Suprapubic skin (tissue), 4 donors: ENCODE data around the gene GGA3. TPM values are rescaled to one million over a fixed set of nuclear protein-coding genes. Genes with fewer than 3 reads are reported as not detected.

Experiments used
- DNase-seq, 2 donors: peaks; one replicate each; pipeline ENCODE4 v3.0.0-alpha.2; 2019; ENCODE audit warnings: low spot score in 2 of 2
- H3K27ac ChIP-seq: fragments of 200-600 bp; sonication (generic); one replicate; pipeline ENCODE4 v1.5.1; 2019
- H3K27me3 ChIP-seq: fragments of 200-600 bp; sonication (generic); one replicate; pipeline ENCODE4 v1.5.1; 2019
- H3K36me3 ChIP-seq: fragments of 200-600 bp; sonication (generic); one replicate; pipeline ENCODE4 v1.5.1; 2019
- H3K4me1 ChIP-seq: fragments of 200-600 bp; sonication (generic); one replicate; pipeline ENCODE4 v1.5.1; 2019
- H3K4me3 ChIP-seq: fragments of 200-600 bp; sonication (generic); one replicate; pipeline ENCODE4 v1.5.1; 2019; ENCODE audit warnings: mild to moderate bottlenecking
- H3K9me3 ChIP-seq: fragments of 200-600 bp; sonication (generic); one replicate; pipeline ENCODE4 v1.5.1; 2019
- CTCF ChIP-seq, 2 donors: fragments of 200-600 bp in 1 of 2; fragments of 450-650 bp in 1 of 2; sonication (generic) in 1 of 2; IDR thresholded peaks; one replicate each; pipeline ENCODE4 v1.5.1; 2016 to 2019; ENCODE audit warnings: antibody characterized with exemption in 2 of 2, mild to moderate bottlenecking in 1 of 2, moderate library complexity in 1 of 2
- EP300 ChIP-seq: sonication (generic); formaldehyde crosslinking; IDR thresholded peaks from one replicate; pipeline ENCODE4 v1.6.1; 2017; ENCODE audit warnings: antibody characterized with exemption
- POLR2A ChIP-seq, 2 donors: fragments of 450-650 bp; IDR thresholded peaks; one replicate each; pipeline ENCODE4 v1.6.1; 2017; ENCODE audit warnings: antibody characterized with exemption in 2 of 2, mild to moderate bottlenecking in 2 of 2, moderate library complexity in 2 of 2
- POLR2AphosphoS5 ChIP-seq, 3 donors: sonication (generic); formaldehyde crosslinking; IDR thresholded peaks; one replicate each; pipeline ENCODE4 v1.6.1; 2017; ENCODE audit warnings: antibody characterized with exemption in 3 of 3
- WGBS: methylation state at CpG from one replicate; pipeline ENCODE4 v1.1.5; 2018; 5-methylcytosine and 5-hydroxymethylcytosine counted together
- total RNA-seq, 4 donors: library from RNA; depleted of rRNA; stranded (reverse); fragments of >200 nt; gene quantifications; one replicate each; pipeline ENCODE4 v1.1.0, GENCODE V29; 2016

Gene GGA3
- 10 to 100 TPM; 27.0 to 68.8 (median 35.3) TPM for total RNA-seq

DNA sequence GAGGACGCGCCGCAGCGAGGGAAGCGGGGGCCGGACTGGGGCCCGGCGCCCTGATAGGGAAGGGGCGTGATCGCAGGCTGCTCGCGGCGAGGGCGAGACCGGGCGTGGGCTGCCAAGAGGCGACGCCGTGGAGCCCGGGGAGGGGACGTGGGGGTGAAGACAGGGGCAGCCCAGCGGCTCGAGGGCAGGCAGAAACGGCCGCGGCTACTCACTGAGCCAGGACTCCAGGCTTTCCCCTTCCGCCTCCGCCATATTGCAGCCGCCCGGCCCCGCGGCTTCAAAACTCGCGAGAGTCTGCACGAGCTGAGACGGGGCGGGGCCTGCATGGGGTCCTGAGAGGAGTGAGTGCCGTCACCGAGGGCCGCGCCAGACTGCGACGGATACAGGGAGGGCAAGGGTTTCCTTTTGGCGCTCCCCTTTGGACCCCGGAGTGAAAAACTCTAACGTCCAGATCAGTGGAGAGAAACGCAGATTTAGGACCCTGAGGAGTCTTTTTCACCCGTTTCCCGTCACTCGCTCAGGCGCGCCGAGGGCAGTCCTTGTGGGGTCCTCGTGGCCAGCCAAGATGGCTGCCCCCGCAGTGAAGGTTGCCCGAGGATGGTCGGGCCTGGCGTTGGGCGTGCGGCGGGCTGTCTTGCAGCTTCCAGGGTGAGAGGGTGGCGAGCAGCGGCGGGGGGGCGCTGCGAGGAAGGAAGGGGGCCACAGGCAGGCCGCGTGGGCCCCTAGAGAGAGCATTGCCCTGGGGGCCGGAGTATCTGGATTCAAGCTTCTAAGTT is at the start of gene GGA3, which contains the start of gene MRPS7:
TSS of gene GGA3 (minus strand) at position 271 of the 776 bp plus-strand sequence. CDS start at position 252, 19 bp downstream.
TSS of gene MRPS7 (plus strand) at position 544 of the 776 bp plus-strand sequence. CDS start at position 566, 22 bp downstream.
- TF ChIP-seq POLR2AphosphoS5 (IDR thresholded peaks at IDR 0.05) = peak in 2 of 3 donors; percentile 48 to 63
- no peak for TF ChIP-seq EP300
- peak; percentile 9 to 56 for TF ChIP-seq POLR2A (IDR thresholded peaks at IDR 0.05)
- no peak for TF ChIP-seq CTCF (IDR thresholded peaks at IDR 0.05)
- H3K4me1 ChIP-seq = peaks cover 34% of the 10 kb centered on the region
- H3K27me3 ChIP-seq = no peaks in the 10 kb centered on the region
- H3K4me3 ChIP-seq = peak within 1 kb of the TSS; percentile 91
- H3K36me3 ChIP-seq = peaks cover 23% of the 10 kb centered on the region
- no peaks in the 10 kb centered on the region for H3K9me3 ChIP-seq
- H3K27ac ChIP-seq = peak within 1 kb of the TSS; percentile 98
- peak; percentile 97 to 99 for DNase-seq
- 0% methylated on average over 32 of the region's 69 CpGs for WGBS

- Histone ChIP-seq H3K27ac (peak overlapping the region; percentile 31), H3K4me1 (peaks cover 14% of the 10 kb centered on the region), H3K36me3 (no peaks in the 10 kb centered on the region), H3K27me3 (no peaks in the 10 kb centered on the region), H3K4me3 (no peak overlapping the region), H3K9me3 (no peaks in the 10 kb centered on the region)
- TF ChIP-seq CTCF (IDR thresholded peaks at IDR 0.05) (no peak), POLR2AphosphoS5 (IDR thresholded peaks at IDR 0.05) (no peak), POLR2A (IDR thresholded peaks at IDR 0.05) (no peak)
- no peak for DNase-seq
- WGBS = 63% methylated on average over 19 of the region's 20 CpGs
Measured at GRCh38 chr17:75308732-75309629, 47.6 kb upstream of the GGA3 start.

- WGBS = 75% methylated on average over 13 of the region's 13 CpGs
- DNase-seq = no peak
- no peak for TF ChIP-seq POLR2A (IDR thresholded peaks at IDR 0.05)
- no peak for TF ChIP-seq POLR2AphosphoS5 (IDR thresholded peaks at IDR 0.05)
- no peak for TF ChIP-seq CTCF (IDR thresholded peaks at IDR 0.05)
- no peak for TF ChIP-seq EP300
- Histone ChIP-seq H3K27me3 (no peaks in the 10 kb centered on the region), H3K9me3 (no peaks in the 10 kb centered on the region), H3K4me1 (peaks cover 14% of the 10 kb centered on the region), H3K36me3 (no peaks in the 10 kb centered on the region), H3K27ac (no peak overlapping the region), H3K4me3 (no peak overlapping the region)
Measured at GRCh38 chr17:75307957-75308731, 46.7 kb upstream of the GGA3 start.

DNA sequence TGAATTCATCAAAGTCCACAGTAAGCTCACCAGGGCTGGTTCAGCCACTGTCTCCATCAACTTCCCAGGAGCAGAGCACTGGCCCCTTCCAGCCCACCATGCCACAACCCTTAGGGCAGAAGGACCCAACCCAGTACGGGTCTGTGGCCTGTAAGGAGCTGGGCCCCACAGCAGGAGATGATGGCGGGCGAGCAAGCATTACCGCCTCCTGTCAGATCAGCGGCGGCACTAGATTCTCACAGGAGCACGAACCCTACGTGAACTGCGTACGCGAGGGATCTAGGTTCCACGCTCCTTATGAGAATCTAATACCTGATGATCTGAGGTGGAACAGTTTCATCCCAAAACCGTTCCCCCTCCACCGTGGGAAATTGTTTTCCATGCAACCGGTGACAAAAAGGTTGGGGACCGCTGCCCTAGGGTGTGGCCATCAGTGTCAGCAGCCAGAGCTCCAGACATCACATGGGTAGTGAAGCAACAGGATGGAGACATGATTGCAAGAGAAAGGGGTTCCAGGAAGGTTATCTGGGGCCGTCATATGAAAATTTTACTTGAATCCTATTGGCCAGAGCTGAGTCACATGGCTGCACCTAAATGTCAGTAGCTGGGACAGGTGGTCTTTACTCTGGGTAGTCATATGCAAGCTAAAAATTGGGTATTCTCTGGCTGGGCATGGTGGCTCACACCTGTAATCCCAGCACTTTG is 40.2 kb upstream of the GGA3 start:
- 88% methylated on average over 17 of the region's 17 CpGs for WGBS
- TF ChIP-seq POLR2AphosphoS5 (IDR thresholded peaks at IDR 0.05) (no peak), EP300 (no peak), POLR2A (IDR thresholded peaks at IDR 0.05) (no peak), CTCF (IDR thresholded peaks at IDR 0.05) (no peak)
- no peak for DNase-seq

More for the DNA sequence above, 40.2 kb upstream of the GGA3 start:
- no peak overlapping the region for H3K27ac ChIP-seq
- H3K9me3 ChIP-seq = no peaks in the 10 kb centered on the region
- no peaks in the 10 kb centered on the region for H3K27me3 ChIP-seq
- no peaks in the 10 kb centered on the region for H3K4me1 ChIP-seq
- H3K36me3 ChIP-seq = no peaks in the 10 kb centered on the region
- no peak overlapping the region for H3K4me3 ChIP-seq
